Mammary epithelial cell (primary cell): ENCODE measurements around the gene FBXL16.

ENCODE experiments used
- EZH2 ChIP-seq: IDR thresholded peaks from 2 replicates; pipeline ENCODE4 v1.6.1; 2012; ENCODE audit warnings: low read length, inconsistent platforms, borderline replicate concordance
- TF ChIP-seq, protein P1 (sequence below), 2 donors: IDR thresholded peaks in 1 of 2; conservative IDR thresholded peaks in 1 of 2; 2 replicates each; pipeline ENCODE4 v1.5.1; 2011 to 2012; ENCODE audit warnings: inconsistent platforms in 2 of 2, low read length in 2 of 2, mild to moderate bottlenecking in 2 of 2, control low read depth in 1 of 2, low read depth in 1 of 2; ENCODE audit not compliant: insufficient read depth in 1 of 2; ENCODE audit errors: extremely low read depth in 1 of 2

DNA sequence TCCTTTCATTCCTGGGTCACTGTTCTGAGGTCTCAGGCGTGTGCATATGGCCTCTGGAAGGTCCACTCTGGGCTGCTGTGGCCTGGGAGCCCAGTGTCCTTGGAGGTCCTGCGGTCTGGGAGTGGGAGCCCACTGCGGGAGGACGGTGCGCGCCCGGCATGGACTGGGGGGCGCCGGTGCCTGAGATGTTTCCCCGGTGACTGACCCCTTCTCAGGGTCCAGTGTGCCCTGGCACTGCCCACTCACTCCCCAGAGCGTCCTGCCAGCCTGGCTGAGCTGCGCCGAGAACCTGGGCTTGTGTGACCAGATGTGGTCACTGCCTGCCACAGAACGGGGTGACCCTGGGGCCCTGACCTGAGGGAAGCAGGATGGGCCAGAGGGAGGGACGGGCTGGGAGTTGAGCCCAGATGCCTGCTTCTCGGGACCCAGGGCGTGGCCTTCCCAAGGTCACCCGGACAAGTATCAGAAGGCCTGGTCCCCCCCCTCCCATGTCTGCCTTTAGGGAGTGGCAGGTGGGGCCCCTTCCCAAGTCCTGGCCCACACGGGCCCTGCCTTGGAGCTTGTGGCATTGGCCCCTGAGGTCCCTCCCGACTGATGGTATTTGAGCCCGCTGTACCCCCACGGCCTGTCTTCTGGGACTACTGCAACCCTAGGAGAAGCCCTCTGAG lies 31.3 kb downstream of the FBXL16 start:
- TF ChIP-seq, protein P1, sequence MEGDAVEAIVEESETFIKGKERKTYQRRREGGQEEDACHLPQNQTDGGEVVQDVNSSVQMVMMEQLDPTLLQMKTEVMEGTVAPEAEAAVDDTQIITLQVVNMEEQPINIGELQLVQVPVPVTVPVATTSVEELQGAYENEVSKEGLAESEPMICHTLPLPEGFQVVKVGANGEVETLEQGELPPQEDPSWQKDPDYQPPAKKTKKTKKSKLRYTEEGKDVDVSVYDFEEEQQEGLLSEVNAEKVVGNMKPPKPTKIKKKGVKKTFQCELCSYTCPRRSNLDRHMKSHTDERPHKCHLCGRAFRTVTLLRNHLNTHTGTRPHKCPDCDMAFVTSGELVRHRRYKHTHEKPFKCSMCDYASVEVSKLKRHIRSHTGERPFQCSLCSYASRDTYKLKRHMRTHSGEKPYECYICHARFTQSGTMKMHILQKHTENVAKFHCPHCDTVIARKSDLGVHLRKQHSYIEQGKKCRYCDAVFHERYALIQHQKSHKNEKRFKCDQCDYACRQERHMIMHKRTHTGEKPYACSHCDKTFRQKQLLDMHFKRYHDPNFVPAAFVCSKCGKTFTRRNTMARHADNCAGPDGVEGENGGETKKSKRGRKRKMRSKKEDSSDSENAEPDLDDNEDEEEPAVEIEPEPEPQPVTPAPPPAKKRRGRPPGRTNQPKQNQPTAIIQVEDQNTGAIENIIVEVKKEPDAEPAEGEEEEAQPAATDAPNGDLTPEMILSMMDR (conservative IDR thresholded peaks at IDR 0.05 in 1 of 2, IDR thresholded peaks at IDR 0.05 in 1 of 2; ENCODE audit: extremely low read depth in 1 of 2, insufficient read depth in 1 of 2, low read depth in 1 of 2, low read length in 2 of 2), result no peak
- no peak for TF ChIP-seq EZH2
